Uterus (tissue), 4 donors: ENCODE data around the gene EMC10. TPM values are rescaled to one million over a fixed set of nuclear protein-coding genes. Genes with fewer than 3 reads are reported as not detected.

Experiments
- DNase-seq, 2 donors: peaks; one replicate each; pipeline ENCODE4 v3.0.0-alpha.2; 2019 to 2020
- H3K27ac ChIP-seq, 2 donors: fragments of 200-600 bp; sonication (generic); 1 replicate in 1 of 2; 2 replicates in 1 of 2; pipeline ENCODE4 v1.5.1; 2016 to 2018
- H3K27me3 ChIP-seq, 2 donors: fragments of 200-600 bp; sonication (generic); one replicate each; pipeline ENCODE4 v1.5.1; 2018 to 2019; ENCODE audit warnings: control low read depth in 1 of 2
- H3K36me3 ChIP-seq, 2 donors: fragments of 200-600 bp; sonication (generic); one replicate each; pipeline ENCODE4 v1.5.1; 2019; ENCODE audit warnings: control low read depth in 1 of 2
- H3K4me1 ChIP-seq, 2 donors: fragments of 200-600 bp; sonication (generic); one replicate each; pipeline ENCODE4 v1.5.1; 2018 to 2019; ENCODE audit warnings: control low read depth in 1 of 2
- H3K4me3 ChIP-seq, 2 donors: fragments of 200-600 bp; sonication (generic); 1 replicate in 1 of 2; 2 replicates in 1 of 2; pipeline ENCODE4 v1.5.1; 2018 to 2019; ENCODE audit warnings: mild to moderate bottlenecking in 1 of 2
- H3K9me3 ChIP-seq, 2 donors: fragments of 200-600 bp; sonication (generic); one replicate each; pipeline ENCODE4 v1.5.1; 2019; ENCODE audit warnings: control low read depth in 1 of 2
- POLR2A ChIP-seq, 2 donors: fragments of 450-650 bp; IDR thresholded peaks; one replicate each; pipeline ENCODE4 v1.6.1; 2016; ENCODE audit warnings: antibody characterized with exemption in 2 of 2, mild to moderate bottlenecking in 1 of 2, moderate library complexity in 1 of 2
- intact Hi-C: fragments of 100-400 bp; cut with DNase I; formaldehyde crosslinking; loops from one replicate; pipeline ENCODE4 v1.15.1; 2023; ENCODE audit warnings: low total_unique reads
- total RNA-seq, 4 donors: library from RNA; depleted of rRNA in 3 of 4; stranded (reverse); fragments of >200 nt in 3 of 4; gene quantifications; one replicate each; pipeline versions ENCODE4 v1.1.0 to v1.2.4, GENCODE V29; 2014 to 2023
- TF ChIP-seq, protein P1 (sequence below), 4 experiments: fragments of 200-600 bp in 2 of 4; fragments of 450-650 bp in 2 of 4; sonication (generic) in 2 of 4; IDR thresholded peaks; one replicate each; pipeline ENCODE4 v1.5.1; 2016 to 2019; ENCODE audit warnings: antibody characterized with exemption in 4 of 4, mild to moderate bottlenecking in 2 of 4, moderate library complexity in 1 of 4
- donor health status: DM: yes; HTN: yes; CAD: no.

Gene EMC10
- total RNA-seq, 4 donors from 2014 or later: 30.5 to 121 (median 45.8) TPM

GRCh38 chr19:50430888-50431342, 45.4 kb upstream of the EMC10 start:
- intact Hi-C loops: no loop called here
- Histone ChIP-seq H3K9me3 (no peaks in the 10 kb centered on the region), H3K36me3 (no peaks in the 10 kb centered on the region), H3K4me3 (peak overlapping the region; percentile 36 to 42), H3K27me3 (peaks cover 0 to 7% of the 10 kb centered on the region in 2 donors), H3K27ac (no peak overlapping the region), H3K4me1 (no peaks in the 10 kb centered on the region)
- no peak for DNase-seq
- no peak for TF ChIP-seq POLR2A (IDR thresholded peaks at IDR 0.05)
- TF ChIP-seq, protein P1, sequence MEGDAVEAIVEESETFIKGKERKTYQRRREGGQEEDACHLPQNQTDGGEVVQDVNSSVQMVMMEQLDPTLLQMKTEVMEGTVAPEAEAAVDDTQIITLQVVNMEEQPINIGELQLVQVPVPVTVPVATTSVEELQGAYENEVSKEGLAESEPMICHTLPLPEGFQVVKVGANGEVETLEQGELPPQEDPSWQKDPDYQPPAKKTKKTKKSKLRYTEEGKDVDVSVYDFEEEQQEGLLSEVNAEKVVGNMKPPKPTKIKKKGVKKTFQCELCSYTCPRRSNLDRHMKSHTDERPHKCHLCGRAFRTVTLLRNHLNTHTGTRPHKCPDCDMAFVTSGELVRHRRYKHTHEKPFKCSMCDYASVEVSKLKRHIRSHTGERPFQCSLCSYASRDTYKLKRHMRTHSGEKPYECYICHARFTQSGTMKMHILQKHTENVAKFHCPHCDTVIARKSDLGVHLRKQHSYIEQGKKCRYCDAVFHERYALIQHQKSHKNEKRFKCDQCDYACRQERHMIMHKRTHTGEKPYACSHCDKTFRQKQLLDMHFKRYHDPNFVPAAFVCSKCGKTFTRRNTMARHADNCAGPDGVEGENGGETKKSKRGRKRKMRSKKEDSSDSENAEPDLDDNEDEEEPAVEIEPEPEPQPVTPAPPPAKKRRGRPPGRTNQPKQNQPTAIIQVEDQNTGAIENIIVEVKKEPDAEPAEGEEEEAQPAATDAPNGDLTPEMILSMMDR (IDR thresholded peaks at IDR 0.05): no peak

DNA sequence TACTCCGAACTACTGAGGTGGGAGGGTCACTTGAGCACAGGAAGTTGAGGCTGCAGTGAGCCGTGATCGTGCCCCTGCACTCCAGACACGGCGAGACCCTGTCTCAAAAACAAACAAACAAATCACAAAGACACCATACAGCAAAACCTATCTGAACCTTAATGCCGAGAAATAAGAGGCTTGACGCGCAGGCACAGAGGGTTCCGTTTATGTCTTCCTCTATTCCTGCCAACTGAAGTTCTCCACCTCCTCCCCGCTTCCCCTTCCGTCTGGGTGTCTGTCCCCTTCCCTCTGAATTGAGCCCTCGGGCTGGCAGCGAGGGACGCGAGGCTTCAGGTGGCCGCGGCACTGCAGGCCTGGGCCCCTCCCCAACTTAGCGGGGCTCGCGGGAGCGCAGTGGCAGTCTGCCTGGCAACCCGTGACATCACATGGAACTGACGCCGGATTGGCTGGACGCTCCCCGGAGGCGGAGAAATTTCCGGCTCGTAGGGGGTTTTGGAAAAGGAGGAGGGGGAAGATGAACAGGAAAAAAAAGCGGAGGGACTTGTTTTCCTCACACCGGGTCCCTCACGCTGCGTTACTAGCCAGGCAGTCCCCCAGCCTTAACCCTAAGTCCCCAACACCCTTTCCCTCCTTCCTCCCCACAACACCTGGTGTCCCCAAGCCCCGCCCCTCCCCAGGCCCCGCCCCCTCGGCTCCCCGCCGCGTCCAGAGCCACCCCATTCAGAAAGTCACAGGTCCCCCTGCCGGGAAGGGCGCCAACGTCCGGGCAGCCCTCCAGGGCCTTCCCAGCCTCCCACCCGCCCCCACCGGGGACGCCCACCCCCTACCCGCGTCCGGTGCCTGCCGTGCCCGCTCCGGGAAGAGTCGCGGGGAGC, 44.7 kb upstream of the EMC10 start:
- H3K9me3 ChIP-seq: no peaks in the 10 kb centered on the region
- TF ChIP-seq, protein P1 (IDR thresholded peaks at IDR 0.05): no peak
- no peak for TF ChIP-seq POLR2A (IDR thresholded peaks at IDR 0.05)
- H3K27ac ChIP-seq: peak overlapping the region in 1 of 2 donors; percentile 20
- peak; percentile 76 to 81 for DNase-seq
- H3K4me3 ChIP-seq: peak overlapping the region; percentile 36 to 42
- peaks cover 0 to 7% of the 10 kb centered on the region in 2 donors for H3K27me3 ChIP-seq
- intact Hi-C loops: no loop called here
- H3K36me3 ChIP-seq: no peaks in the 10 kb centered on the region
- no peaks in the 10 kb centered on the region for H3K4me1 ChIP-seq

DNA sequence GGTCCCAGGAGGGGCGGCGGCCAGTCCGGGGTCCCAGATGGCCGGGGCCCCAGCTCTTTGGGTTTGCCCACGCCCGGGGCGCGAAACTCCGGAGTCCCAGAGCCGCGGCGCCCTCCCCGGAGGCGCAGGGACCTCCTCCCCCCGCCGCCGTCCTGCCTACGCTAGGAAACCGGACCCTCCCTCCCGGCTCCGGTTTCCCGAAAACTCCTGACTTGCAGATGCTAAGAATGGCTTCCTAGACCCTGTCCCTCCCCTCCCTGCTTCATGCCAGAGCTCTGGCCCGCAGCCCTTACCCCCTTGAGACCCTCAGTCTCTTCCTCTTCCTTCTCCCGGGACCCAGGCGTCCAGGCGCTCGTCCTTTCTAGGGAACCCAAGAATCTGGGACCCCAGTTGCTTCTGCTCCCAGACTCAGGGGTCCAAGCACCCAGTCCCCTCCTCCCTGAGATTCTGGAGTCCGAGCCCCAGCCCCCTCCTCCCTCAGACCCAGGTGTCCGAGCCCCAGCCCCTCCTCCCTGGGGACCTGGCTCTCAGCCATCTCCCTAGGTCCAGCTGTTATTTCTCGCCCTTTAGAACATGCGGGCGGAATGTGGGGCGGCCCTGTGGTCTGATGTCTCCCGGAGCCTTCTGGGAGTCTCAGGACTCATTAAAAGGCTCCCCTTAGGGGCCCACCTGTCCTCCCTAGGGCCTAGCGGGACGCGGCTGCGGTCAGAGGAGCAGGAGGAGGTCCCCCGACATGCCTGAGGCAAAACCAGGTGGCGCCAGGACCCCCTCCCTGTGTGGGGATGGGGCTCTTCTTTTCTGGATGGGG, 43.9 kb upstream of the EMC10 start, which contains the start of gene MYBPC2:
Gene MYBPC2 (plus strand): TSS at position 672 of the 808 bp plus-strand sequence. CDS start 62 bp downstream, at position 734.
- Histone ChIP-seq H3K4me1 (no peaks in the 10 kb centered on the region), H3K27ac (no peak within 1 kb of the TSS), H3K27me3 (peaks cover 0 to 7% of the 10 kb centered on the region in 2 donors), H3K9me3 (no peaks in the 10 kb centered on the region), H3K4me3 (peak within 1 kb of the TSS; percentile 36 to 42), H3K36me3 (no peaks in the 10 kb centered on the region)
- intact Hi-C loops: no loop called here
- no peak for TF ChIP-seq POLR2A (IDR thresholded peaks at IDR 0.05)
- TF ChIP-seq, protein P1 (IDR thresholded peaks at IDR 0.05): no peak
- no peak for DNase-seq

DNA sequence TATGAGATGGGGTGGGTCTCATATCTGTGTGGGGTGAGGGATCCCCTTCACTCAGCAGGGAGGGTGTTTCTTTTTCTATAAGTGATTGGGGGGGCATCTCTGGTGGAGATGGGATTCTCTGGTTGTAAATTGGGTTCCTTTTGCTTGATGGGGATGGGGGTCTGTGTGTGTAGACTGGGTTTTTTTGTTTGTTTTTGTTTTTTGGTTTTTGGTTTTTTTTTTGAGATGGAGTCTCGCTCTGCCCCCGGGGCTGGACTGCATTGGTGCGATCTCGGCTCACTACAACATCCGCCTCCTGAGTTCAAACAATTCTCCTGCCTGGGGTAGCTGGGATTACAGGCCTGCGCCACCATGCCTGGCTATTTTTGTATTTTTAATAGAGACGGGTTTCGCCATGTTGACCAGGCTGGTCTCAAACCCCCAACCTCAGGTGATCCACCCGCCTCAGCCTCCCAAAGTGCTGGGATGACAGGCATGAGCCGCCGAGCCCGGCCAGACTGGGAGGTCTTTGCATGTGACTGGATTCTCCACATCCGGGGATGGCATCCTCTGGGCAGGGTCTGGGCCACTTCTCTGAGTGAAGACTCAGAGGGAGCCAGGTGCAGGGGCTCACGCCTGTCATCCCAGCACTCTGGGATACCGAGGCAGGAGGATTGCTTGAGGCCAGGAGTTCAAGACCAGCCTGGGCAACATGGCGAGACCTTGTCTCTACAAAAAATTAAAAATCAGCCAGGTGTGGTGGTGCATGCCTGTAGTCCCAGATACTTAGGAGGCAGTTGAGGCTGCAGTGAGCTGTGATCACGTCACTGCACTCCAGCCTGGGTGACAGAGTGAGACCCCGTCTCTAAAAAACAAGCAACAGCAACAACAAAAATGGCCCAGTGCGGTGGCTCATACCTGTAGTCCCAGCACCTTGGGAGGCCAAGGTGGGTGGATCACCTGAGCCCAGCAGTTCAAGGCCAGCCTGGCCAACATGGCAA, 42.8 kb upstream of the EMC10 start:
- H3K27me3 ChIP-seq: peaks cover 0 to 7% of the 10 kb centered on the region in 2 donors
- H3K4me1 ChIP-seq: no peaks in the 10 kb centered on the region
- intact Hi-C loops: no loop called here

More for the DNA sequence above, 42.8 kb upstream of the EMC10 start:
- Histone ChIP-seq H3K36me3 (no peaks in the 10 kb centered on the region), H3K9me3 (no peaks in the 10 kb centered on the region), H3K27ac (no peak overlapping the region), H3K4me3 (no peak overlapping the region)
- no peak for TF ChIP-seq POLR2A (IDR thresholded peaks at IDR 0.05)
- TF ChIP-seq, protein P1 (IDR thresholded peaks at IDR 0.05): no peak
- DNase-seq: no peak
